ENCODE measurements around the gene ZSWIM6. TPM values are rescaled to one million over a fixed set of nuclear protein-coding genes. Genes with fewer than 3 reads are reported as not detected.

The ZSWIM6 gene
- total and polyA plus RNA-seq, 2 of the 4 experiments (the other 2 are of a cell fraction): 10.8 to 14.1 TPM

DNA sequence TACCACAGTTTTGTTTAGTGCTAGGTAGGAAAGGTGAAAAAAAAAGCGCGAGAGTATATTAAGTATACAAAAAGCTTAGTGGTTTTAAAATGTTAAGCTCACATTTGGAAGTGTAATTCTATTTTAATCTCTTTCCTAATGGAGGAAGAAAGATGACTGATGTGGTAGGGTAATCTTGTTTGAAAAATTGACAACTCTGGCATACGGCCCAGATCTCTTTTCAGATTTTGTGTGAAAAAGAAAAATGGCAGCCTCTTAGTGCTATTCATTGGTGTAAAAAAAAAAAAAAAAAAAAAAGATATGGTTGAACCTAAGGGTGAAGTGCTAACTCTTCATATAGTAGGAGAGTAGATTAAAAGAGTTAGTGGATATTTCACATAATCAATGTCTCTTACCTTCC is 108.0 kb downstream of the ZSWIM6 start:
- WGBS, 2 experiments (ENCODE audit: extremely low coverage in 2 of 2, insufficient read length in 1 of 2): 100% methylated on average over 2 of the region's 3 CpGs; no CpG with 5 or more reads in 1 of the 2 experiments
- Histone ChIP-seq H3K56ac (ENCODE audit: extremely low read depth, insufficient read depth, low read length) (no peak overlapping the region), H3K27ac (ENCODE audit: insufficient read depth, low read length) (no peak overlapping the region), H4K20me1 (ENCODE audit: insufficient read depth, low read length) (peaks cover 61% of the 10 kb centered on the region), H2AK9ac (replicated peaks; ENCODE audit: low read depth, low read length, poor library complexity) (no peak overlapping the region), H4K8ac (ENCODE audit: low read depth in 2 of 2, low read length in 2 of 2) (no peak overlapping the region), H3K4me2 (ENCODE audit: low read depth, low read length) (no peak overlapping the region), H3K4me3 (ENCODE audit: insufficient read depth, low read depth, low read length) (no peak overlapping the region), H3K14ac (replicated peaks; ENCODE audit: low read depth, low read length) (no peak overlapping the region), H2AK5ac (ENCODE audit: low read depth, low read length) (no peak overlapping the region), H4K5ac (ENCODE audit: low read depth, low read length) (no peak overlapping the region), H2BK20ac (ENCODE audit: low read depth, low read length) (no peak overlapping the region), H3K9me3 (ENCODE audit: control insufficient read depth, insufficient read depth, low read length) (peaks cover 4% of the 10 kb centered on the region; the same call in 1 of the 2 replicates), H2BK5ac (ENCODE audit: low read depth, low read length, poor library complexity, severe bottlenecking) (no peak overlapping the region), H3K36me3 (ENCODE audit: control insufficient read depth, insufficient read depth, low read length) (no peaks in the 10 kb centered on the region), H2BK15ac (ENCODE audit: low read depth, low read length) (no peak overlapping the region), H3K9me1 (ENCODE audit: insufficient read depth, low read length) (peaks cover 7% of the 10 kb centered on the region; the same call in 1 of the 2 replicates), H3K23ac (ENCODE audit: low read depth, low read length) (no peak overlapping the region), H3K27me3 (ENCODE audit: control insufficient read depth, insufficient read depth, low read length) (no peaks in the 10 kb centered on the region), H3K4ac (ENCODE audit: low read depth, low read length) (no peak overlapping the region), H4K91ac (ENCODE audit: insufficient read depth, low read depth, low read length) (no peak overlapping the region), H3K79me1 (ENCODE audit: low read depth in 1 of 2, low read length in 2 of 2) (peaks cover 27 to 73% of the 10 kb centered on the region in 2 experiments), H2BK120ac (ENCODE audit: low read depth, low read length) (no peak overlapping the region), H2AFZ (replicated peaks; ENCODE audit: low read length, poor library complexity) (no peak overlapping the region), H3K18ac (ENCODE audit: low read depth, low read length) (no peak overlapping the region), H3K9ac (ENCODE audit: low read depth, low read length) (no peak overlapping the region), H3K4me1 (ENCODE audit: control insufficient read depth, insufficient read depth, low read length) (peaks cover 6% of the 10 kb centered on the region)
- CTCF ChIA-PET: interaction anchor here (0.7 kb wide), 1 partner anchor 258 kb away, joined by 7 read pairs; no protein-coding TSS in a partner anchor
- no peak for ATAC-seq (ENCODE audit: low read depth)
- TF ChIP-seq, protein P1, sequence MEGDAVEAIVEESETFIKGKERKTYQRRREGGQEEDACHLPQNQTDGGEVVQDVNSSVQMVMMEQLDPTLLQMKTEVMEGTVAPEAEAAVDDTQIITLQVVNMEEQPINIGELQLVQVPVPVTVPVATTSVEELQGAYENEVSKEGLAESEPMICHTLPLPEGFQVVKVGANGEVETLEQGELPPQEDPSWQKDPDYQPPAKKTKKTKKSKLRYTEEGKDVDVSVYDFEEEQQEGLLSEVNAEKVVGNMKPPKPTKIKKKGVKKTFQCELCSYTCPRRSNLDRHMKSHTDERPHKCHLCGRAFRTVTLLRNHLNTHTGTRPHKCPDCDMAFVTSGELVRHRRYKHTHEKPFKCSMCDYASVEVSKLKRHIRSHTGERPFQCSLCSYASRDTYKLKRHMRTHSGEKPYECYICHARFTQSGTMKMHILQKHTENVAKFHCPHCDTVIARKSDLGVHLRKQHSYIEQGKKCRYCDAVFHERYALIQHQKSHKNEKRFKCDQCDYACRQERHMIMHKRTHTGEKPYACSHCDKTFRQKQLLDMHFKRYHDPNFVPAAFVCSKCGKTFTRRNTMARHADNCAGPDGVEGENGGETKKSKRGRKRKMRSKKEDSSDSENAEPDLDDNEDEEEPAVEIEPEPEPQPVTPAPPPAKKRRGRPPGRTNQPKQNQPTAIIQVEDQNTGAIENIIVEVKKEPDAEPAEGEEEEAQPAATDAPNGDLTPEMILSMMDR (conservative IDR thresholded peaks at IDR 0.05; ENCODE audit: low read depth, low read length): no peak
- no peak for TF ChIP-seq CEBPB (IDR thresholded peaks at IDR 0.05; ENCODE audit: low read depth, low read length)
- TF ChIP-seq MAZ (IDR thresholded peaks at IDR 0.05; ENCODE audit: borderline replicate concordance, low read depth, low read length): no peak
- TF ChIP-seq RFX5 (IDR thresholded peaks at IDR 0.05; ENCODE audit: low read depth, low read length): no peak
- TF ChIP-seq BHLHE40 (IDR thresholded peaks at IDR 0.05; ENCODE audit: low read depth, low read length): no peak
- TF ChIP-seq FOS (IDR thresholded peaks at IDR 0.05; ENCODE audit: low read depth, low read length): no peak
- TF ChIP-seq, protein P2, sequence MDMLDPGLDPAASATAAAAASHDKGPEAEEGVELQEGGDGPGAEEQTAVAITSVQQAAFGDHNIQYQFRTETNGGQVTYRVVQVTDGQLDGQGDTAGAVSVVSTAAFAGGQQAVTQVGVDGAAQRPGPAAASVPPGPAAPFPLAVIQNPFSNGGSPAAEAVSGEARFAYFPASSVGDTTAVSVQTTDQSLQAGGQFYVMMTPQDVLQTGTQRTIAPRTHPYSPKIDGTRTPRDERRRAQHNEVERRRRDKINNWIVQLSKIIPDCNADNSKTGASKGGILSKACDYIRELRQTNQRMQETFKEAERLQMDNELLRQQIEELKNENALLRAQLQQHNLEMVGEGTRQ (IDR thresholded peaks at IDR 0.05; ENCODE audit: low read depth, low read length): no peak
- no peak for TF ChIP-seq NFE2L2 (IDR thresholded peaks at IDR 0.05; ENCODE audit: low read depth, low read length)
- TF ChIP-seq POLR2A (IDR thresholded peaks at IDR 0.05; ENCODE audit: low read depth, low read length): no peak
- TF ChIP-seq MAFK (IDR thresholded peaks at IDR 0.05; ENCODE audit: low read depth, low read length): no peak
- TF ChIP-seq RAD21 (IDR thresholded peaks at IDR 0.05; ENCODE audit: low read length): no peak
- no peak for TF ChIP-seq RCOR1 (IDR thresholded peaks at IDR 0.05; ENCODE audit: insufficient replicate concordance, low read length)
- no peak for TF ChIP-seq CHD1 (IDR thresholded peaks at IDR 0.05; ENCODE audit: low read depth, low read length)
- dilution Hi-C loops (cut with HindIII; ENCODE audit: low sequenced_read_pairs, unreplicated experiment) (no loop called here), intact Hi-C loops (cut with micrococcal nuclease) (no loop called here), in situ Hi-C loops (cut with MboI; ENCODE audit: low sequenced_read_pairs) (no loop called here)
- no TSS peak for BruUV-seq (replicated peaks)
- POLR2A ChIA-PET (ENCODE audit: unreplicated experiment): no interaction called here
- DNase-seq: no peak
